Glutamatergic neuron (in vitro differentiated cells): Measurements from ENCODE around the gene DCAF4. TPM values are rescaled to one million over a fixed set of nuclear protein-coding genes. Genes with fewer than 3 reads are reported as not detected.

ENCODE experiments used
- DNase-seq: peaks from one replicate; pipeline ENCODE4 v3.0.0; 2022
- H3K27ac Mint-ChIP-seq: one replicate; pipeline ENCODE4 v1.8.0; 2020; ENCODE audit warnings: mild to moderate bottlenecking, mixed read lengths, inconsistent platforms; ENCODE audit not compliant: unreplicated experiment
- H3K27me3 Mint-ChIP-seq: one replicate; pipeline ENCODE4 v1.8.0; 2020; ENCODE audit warnings: mild to moderate bottlenecking, moderate library complexity, mixed read lengths, inconsistent platforms; ENCODE audit not compliant: unreplicated experiment
- H3K36me3 Mint-ChIP-seq: one replicate; pipeline ENCODE4 v1.8.0; 2020; ENCODE audit warnings: mild to moderate bottlenecking, mixed read lengths, inconsistent platforms; ENCODE audit not compliant: unreplicated experiment
- H3K4me1 Mint-ChIP-seq: one replicate; pipeline ENCODE4 v1.8.0; 2020; ENCODE audit warnings: mild to moderate bottlenecking, low read depth, mixed read lengths, inconsistent platforms; ENCODE audit not compliant: unreplicated experiment
- H3K4me3 Mint-ChIP-seq: one replicate; pipeline ENCODE4 v1.8.0; 2020; ENCODE audit warnings: mild to moderate bottlenecking, mixed read lengths, inconsistent platforms; ENCODE audit not compliant: unreplicated experiment
- H3K9me3 Mint-ChIP-seq: one replicate; pipeline ENCODE4 v1.8.0; 2020; ENCODE audit warnings: mild to moderate bottlenecking, moderate library complexity, mixed read lengths, inconsistent platforms; ENCODE audit not compliant: unreplicated experiment
- CTCF ChIP-seq: fragments of 200-600 bp; sonication (generic); IDR thresholded peaks from one replicate; pipeline ENCODE4 v1.5.0; 2021; ENCODE audit not compliant: partially characterized antibody, unreplicated experiment
- total RNA-seq: library from RNA; stranded (reverse); fragmentation: NEBNext Ultra II Directional; extraction: Animal tissue kit (Norgen Biotek cat#: 25700); gene quantifications from one replicate; pipeline ENCODE4 v1.2.1, GENCODE V29; 2021; ENCODE audit not compliant: unreplicated experiment

Gene DCAF4
- total RNA-seq, 1 donor from 2014 or later: 23.4 TPM

GRCh38 chr14:72898448-72898847 is 27.8 kb upstream of the DCAF4 start:
- Mint-ChIP-seq H3K4me1 (no peaks in the 10 kb centered on the region), H3K9me3 (peaks cover 7% of the 10 kb centered on the region), H3K4me3 (no peak overlapping the region), H3K27me3 (peaks cover 8% of the 10 kb centered on the region), H3K27ac (no peak overlapping the region), H3K36me3 (no peaks in the 10 kb centered on the region)
- DNase-seq: no peak
- TF ChIP-seq CTCF: no peak

- TF ChIP-seq CTCF: no peak
- peaks cover 4% of the 10 kb centered on the region for H3K27me3 Mint-ChIP-seq
- H3K4me1 Mint-ChIP-seq: no peaks in the 10 kb centered on the region
- no peak overlapping the region for H3K27ac Mint-ChIP-seq
- no peak overlapping the region for H3K4me3 Mint-ChIP-seq
- H3K36me3 Mint-ChIP-seq: no peaks in the 10 kb centered on the region
- DNase-seq: no peak
- H3K9me3 Mint-ChIP-seq: peaks cover 2% of the 10 kb centered on the region
Measured at GRCh38 chr14:72901361-72901760, 24.9 kb upstream of the DCAF4 start.

GRCh38 chr14:72902801-72903530 is 23.3 kb upstream of the DCAF4 start:
- TF ChIP-seq CTCF: no peak
- Mint-ChIP-seq H3K4me1 (no peaks in the 10 kb centered on the region), H3K4me3 (no peak overlapping the region), H3K27me3 (peaks cover 4% of the 10 kb centered on the region), H3K27ac (no peak overlapping the region), H3K36me3 (no peaks in the 10 kb centered on the region), H3K9me3 (peaks cover 4% of the 10 kb centered on the region)
- no peak for DNase-seq

- peaks cover 4% of the 10 kb centered on the region for H3K27me3 Mint-ChIP-seq
- no peak for TF ChIP-seq CTCF
- H3K27ac Mint-ChIP-seq: no peak overlapping the region
Measured at GRCh38 chr14:72903716-72904115, 22.5 kb upstream of the DCAF4 start.

GRCh38 chr14:72904218-72904617 is 22.0 kb upstream of the DCAF4 start:
- Mint-ChIP-seq H3K27ac (no peak overlapping the region), H3K4me1 (no peaks in the 10 kb centered on the region), H3K27me3 (peaks cover 4% of the 10 kb centered on the region), H3K4me3 (no peak overlapping the region), H3K9me3 (peaks cover 4% of the 10 kb centered on the region), H3K36me3 (no peaks in the 10 kb centered on the region)
- no peak for DNase-seq
- no peak for TF ChIP-seq CTCF

More at GRCh38 chr14:72903716-72904115, 22.5 kb upstream of the DCAF4 start:
- no peaks in the 10 kb centered on the region for H3K4me1 Mint-ChIP-seq
- no peak overlapping the region for H3K4me3 Mint-ChIP-seq
- peaks cover 4% of the 10 kb centered on the region for H3K9me3 Mint-ChIP-seq
- no peaks in the 10 kb centered on the region for H3K36me3 Mint-ChIP-seq
- DNase-seq: no peak
